H1 (cell line): ENCODE results near the gene DEGS2. TPM values are rescaled to one million over a fixed set of nuclear protein-coding genes. Genes with fewer than 3 reads are reported as not detected.

Experiments
- CTCF ChIA-PET: fragments of 300-600 bp; sonication (Branson Sonifier 250); formaldehyde crosslinking; loops from one replicate; lab custom pipeline; 2021; ENCODE audit not compliant: partially characterized antibody; lab: Charles Lee
- POLR2A ChIA-PET: fragments of 300-600 bp; sonication (Branson Sonifier 250); formaldehyde crosslinking; loops from one replicate; lab custom pipeline; 2021; ENCODE audit warnings: inconsistent platforms; ENCODE audit not compliant: partially characterized antibody; lab: Charles Lee
- DNase-seq, 2 experiments: peaks; one replicate each; pipeline versions ENCODE4 v3.0.0 to v3.0.0-alpha.2; 2010 to 2022; ENCODE audit warnings: low spot score in 2 of 2, low read depth in 1 of 2, mixed read lengths in 1 of 2
- FAIRE-seq: peaks from 2 replicates; lab custom pipeline; 2011; peaks lifted over from hg19 to GRCh38; lab: Jason Lieb, UNC
- H2AFZ ChIP-seq: 2 replicates; pipeline ENCODE4 v1.8.1; 2012; ENCODE audit warnings: low read length, inconsistent platforms
- H2AK5ac ChIP-seq: 2 replicates; pipeline ENCODE4 v1.6.1; 2013; ENCODE audit warnings: low read depth, low read length
- H2BK120ac ChIP-seq: replicated peaks from 2 replicates; pipeline ENCODE3; 2013; ENCODE audit warnings: low read depth, low read length, inconsistent platforms
- H2BK12ac ChIP-seq: 2 replicates; pipeline ENCODE4 v1.6.1; 2013; ENCODE audit warnings: low read depth, low read length
- H2BK15ac ChIP-seq: 2 replicates; pipeline ENCODE4 v1.6.1; 2013; ENCODE audit warnings: low read length
- H2BK20ac ChIP-seq: 2 replicates; pipeline ENCODE4 v1.6.1; 2013; ENCODE audit warnings: low read length
- H2BK5ac ChIP-seq: 2 replicates; pipeline ENCODE4 v1.6.1; 2013; ENCODE audit warnings: low read depth, low read length
- H3K14ac ChIP-seq: 2 replicates; pipeline ENCODE4 v1.6.1; 2013; ENCODE audit warnings: inconsistent platforms; ENCODE audit not compliant: insufficient read length
- H3K18ac ChIP-seq: 2 replicates; pipeline ENCODE4 v1.6.1; 2013; ENCODE audit warnings: low read length; ENCODE audit errors: extremely low read depth
- H3K23ac ChIP-seq: 2 replicates; pipeline ENCODE4 v1.6.1; 2013; ENCODE audit warnings: inconsistent platforms; ENCODE audit not compliant: insufficient read length
- H3K23me2 ChIP-seq: 2 replicates; pipeline ENCODE4 v1.6.1; 2013; ENCODE audit warnings: low read depth, low read length
- H3K27ac ChIP-seq: 2 replicates; pipeline ENCODE4 v1.6.1; 2011; ENCODE audit warnings: low read depth, low read length, inconsistent platforms
- H3K27me3 ChIP-seq, 4 experiments: replicated peaks in 1 of 4; 1 replicate in 1 of 4; 2 replicates in 3 of 4; pipeline versions ENCODE4 v1.6.1 to v1.8.1; 2011 to 2013; ENCODE audit warnings: low read length in 3 of 4, mild to moderate bottlenecking in 3 of 4, inconsistent platforms in 2 of 4, mixed read lengths in 2 of 4, moderate library complexity in 1 of 4; ENCODE audit not compliant: control insufficient read depth in 3 of 4, insufficient read depth in 3 of 4; ENCODE audit errors: extremely low read depth in 1 of 4
- H3K36me3 ChIP-seq, 4 experiments: 2 replicates each; pipeline versions ENCODE4 v1.6.1 to v1.8.1; 2011 to 2013; ENCODE audit warnings: mild to moderate bottlenecking in 4 of 4, low read length in 3 of 4, moderate library complexity in 2 of 4, control low read depth in 1 of 4, inconsistent platforms in 1 of 4; ENCODE audit not compliant: insufficient read depth in 4 of 4, control insufficient read depth in 2 of 4
- H3K4ac ChIP-seq: replicated peaks from 2 replicates; pipeline ENCODE3; 2013; ENCODE audit warnings: low read length, low read depth, mixed read lengths, inconsistent platforms; ENCODE audit not compliant: insufficient read length
- H3K4me1 ChIP-seq, 4 experiments: replicated peaks in 1 of 4; 1 replicate in 1 of 4; 2 replicates in 3 of 4; pipeline versions ENCODE4 v1.6.1 to v1.8.1; 2011 to 2013; ENCODE audit warnings: low read length in 3 of 4, inconsistent platforms in 2 of 4, mixed read lengths in 1 of 4; ENCODE audit not compliant: insufficient read depth in 4 of 4, control insufficient read depth in 3 of 4
- H3K4me2 ChIP-seq, 2 experiments: 2 replicates each; pipeline versions ENCODE4 v1.6.1 to v1.8.1; 2011 to 2013; ENCODE audit warnings: low read depth in 2 of 2, low read length in 2 of 2, control low read depth in 1 of 2, inconsistent platforms in 1 of 2, mild to moderate bottlenecking in 1 of 2; ENCODE audit not compliant: insufficient read depth in 1 of 2
- H3K4me3 ChIP-seq, 4 experiments: fragments of 200-600, 300-600 bp in 1 of 4; sonication (generic), shearing (Covaris generic), sonication (Bioruptor Twin) in 1 of 4; 2 replicates each; pipeline versions ENCODE4 v1.5.1 to v1.8.1; 2011 to 2016; ENCODE audit warnings: low read length in 4 of 4, low read depth in 3 of 4, control low read depth in 2 of 4, inconsistent platforms in 2 of 4, mild to moderate bottlenecking in 2 of 4, mixed read lengths in 1 of 4, moderate library complexity in 1 of 4; ENCODE audit not compliant: insufficient read depth in 2 of 4; ENCODE audit errors: extremely low read depth in 1 of 4
- H3K56ac ChIP-seq: replicated peaks from 2 replicates; pipeline ENCODE3; 2013; ENCODE audit warnings: low read depth, mild to moderate bottlenecking, mixed read lengths, low read length, inconsistent platforms; ENCODE audit not compliant: insufficient read length
- H3K79me1 ChIP-seq: 2 replicates; pipeline ENCODE4 v1.6.1; 2013; ENCODE audit warnings: low read depth, low read length, control low read depth
- H3K79me2 ChIP-seq, 2 experiments: 2 replicates each; pipeline versions ENCODE4 v1.6.1 to v1.8.1; 2012 to 2013; ENCODE audit warnings: low read length in 2 of 2, mild to moderate bottlenecking in 2 of 2, inconsistent platforms in 1 of 2; ENCODE audit not compliant: insufficient read depth in 2 of 2, control insufficient read depth in 1 of 2
- H3K9ac ChIP-seq, 4 experiments: replicated peaks in 1 of 4; 1 replicate in 1 of 4; 2 replicates in 3 of 4; pipeline versions ENCODE4 v1.6.1 to v1.8.1; 2011 to 2013; ENCODE audit warnings: low read depth in 3 of 4, low read length in 3 of 4, control low read depth in 2 of 4, mild to moderate bottlenecking in 2 of 4, moderate library complexity in 2 of 4, inconsistent platforms in 1 of 4; ENCODE audit errors: extremely low read depth in 1 of 4
- H3K9me3 ChIP-seq, 2 experiments: 2 replicates each; pipeline versions ENCODE4 v1.6.1 to v1.8.1; 2012 to 2013; ENCODE audit warnings: mild to moderate bottlenecking in 2 of 2, moderate library complexity in 2 of 2, control low read depth in 1 of 2, inconsistent platforms in 1 of 2, low read depth in 1 of 2, low read length in 1 of 2, mixed read lengths in 1 of 2; ENCODE audit not compliant: insufficient read depth in 2 of 2
- H4K20me1 ChIP-seq, 2 experiments: replicated peaks in 1 of 2; 2 replicates each; pipeline versions ENCODE3 to v1.8.1; 2011 to 2013; ENCODE audit warnings: inconsistent platforms in 2 of 2, low read length in 2 of 2, mild to moderate bottlenecking in 1 of 2; ENCODE audit not compliant: insufficient read depth in 2 of 2, control insufficient read depth in 1 of 2
- H4K5ac ChIP-seq: 2 replicates; pipeline ENCODE4 v1.6.1; 2013; ENCODE audit warnings: low read length, low read depth, mixed read lengths, inconsistent platforms; ENCODE audit not compliant: insufficient read length
- H4K8ac ChIP-seq: 2 replicates; pipeline ENCODE4 v1.8.0; 2013; ENCODE audit warnings: mild to moderate bottlenecking, moderate library complexity, low read length, inconsistent platforms; ENCODE audit not compliant: insufficient read depth; ENCODE audit errors: extremely low read depth
- H4K91ac ChIP-seq: replicated peaks from 2 replicates; pipeline ENCODE3; 2013; ENCODE audit warnings: low read length, mixed read lengths, inconsistent platforms; ENCODE audit not compliant: insufficient read length
- CTBP2 ChIP-seq: IDR thresholded peaks from 2 replicates; pipeline ENCODE4 v1.7.0; 2011; ENCODE audit warnings: borderline replicate concordance, mild to moderate bottlenecking, moderate library complexity, mixed read lengths, low read length; ENCODE audit not compliant: insufficient read depth, insufficient read length
- GTF2F1 ChIP-seq: IDR thresholded peaks from 2 replicates; pipeline ENCODE4 v1.6.1; 2012; ENCODE audit warnings: low read depth, low read length, improper control_type of control experiment, borderline replicate concordance
- JUN ChIP-seq: IDR thresholded peaks from 2 replicates; pipeline ENCODE4 v1.6.1; 2011; ENCODE audit warnings: low read depth, mild to moderate bottlenecking, improper control_type of control experiment, low read length
- JUND ChIP-seq: IDR thresholded peaks from 2 replicates; pipeline ENCODE4 v1.6.1; 2011; ENCODE audit warnings: mild to moderate bottlenecking, improper control_type of control experiment, low read length
- NRF1 ChIP-seq: IDR thresholded peaks from 2 replicates; pipeline ENCODE4 v1.6.1; 2011; ENCODE audit warnings: mild to moderate bottlenecking, low read depth, low read length, improper control_type of control experiment
- RBBP5 ChIP-seq: IDR thresholded peaks from 2 replicates; pipeline ENCODE4 v1.7.1; 2012; ENCODE audit warnings: low read depth, mild to moderate bottlenecking, inconsistent platforms, low read length, moderate library complexity, borderline replicate concordance
- RFX5 ChIP-seq: IDR thresholded peaks from 2 replicates; pipeline ENCODE4 v1.6.1; 2011; ENCODE audit warnings: low read depth, low read length, improper control_type of control experiment, borderline replicate concordance
- SAP30 ChIP-seq: fragments of 300-600 bp; sonication (generic); IDR thresholded peaks from 2 replicates; pipeline ENCODE4 v1.7.1; 2012; ENCODE audit warnings: low read length, moderate library complexity, mild to moderate bottlenecking, inconsistent platforms; ENCODE audit not compliant: insufficient read depth, insufficient replicate concordance
- SIN3A ChIP-seq, 2 experiments: IDR thresholded peaks in 1 of 2; conservative IDR thresholded peaks in 1 of 2; 2 replicates each; pipeline ENCODE4 v1.6.1; 2011 to 2012; ENCODE audit warnings: low read length in 2 of 2, improper control_type of control experiment in 1 of 2, low read depth in 1 of 2, mild to moderate bottlenecking in 1 of 2
- SP1 ChIP-seq: IDR thresholded peaks from 2 replicates; pipeline ENCODE4 v1.6.1; 2011; ENCODE audit warnings: low read depth, low read length
- SRF ChIP-seq: IDR thresholded peaks from 2 replicates; pipeline ENCODE4 v1.6.1; 2011; ENCODE audit warnings: mild to moderate bottlenecking, low read depth, low read length, moderate library complexity
- SUZ12 ChIP-seq: fragments of 200-600 bp; sonication (generic); IDR thresholded peaks from 2 replicates; pipeline ENCODE4 v1.6.1; 2012; ENCODE audit warnings: mild to moderate bottlenecking, inconsistent platforms, low read length, moderate library complexity, mixed read lengths
- TEAD4 ChIP-seq: IDR thresholded peaks from 2 replicates; pipeline ENCODE4 v1.6.1; 2012; ENCODE audit warnings: low read depth, low read length, inconsistent platforms, mixed read lengths
- WGBS, 2 experiments: shearing (Covaris generic) in 1 of 2; methylation state at CpG; one replicate each; pipeline versions ENCODE4 v1.1.6 to v1.1.7; 2013 to 2015; ENCODE audit warnings: low lambda C conversion rate in 2 of 2, mixed read lengths in 2 of 2, inconsistent platforms in 1 of 2, low coverage in 1 of 2, missing lambda C conversion rate in 1 of 2; ENCODE audit not compliant: insufficient replicate concordance in 2 of 2, insufficient coverage in 1 of 2, insufficient read length in 1 of 2; ENCODE audit errors: extremely low coverage in 1 of 2, missing lambda C conversion rate in 1 of 2; 5-methylcytosine and 5-hydroxymethylcytosine counted together
- polyA plus RNA-seq, 7 experiments: library from polyadenylated mRNA; depleted of rRNA in 3 of 7; stranded (reverse) in 5 of 7; unstranded in 2 of 7; fragments of >200 nt in 5 of 7; fragments of 200-250 nt in 2 of 7; gene quantifications; 1 replicate in 5 of 7; 2 replicates in 1 of 7; 4 replicates in 1 of 7; pipeline versions ENCODE4 v1.2.1 to v1.2.3, GENCODE V29; 2011 to 2013; ENCODE audit warnings: missing spikeins in 2 of 7, mixed read lengths in 2 of 7
- total RNA-seq: library from RNA; stranded (reverse); fragmentation: NEBNext Ultra II Directional; extraction: Animal tissue kit (Norgen Biotek cat#: 25700); gene quantifications from 2 replicates; pipeline ENCODE4 v1.2.1, GENCODE V29; 2021

Gene DEGS2
- total and polyA plus RNA-seq, 2 of the 8 experiments (the other 6 are each of a cell fraction or from before 2014, with no cell fraction given) = 0.61 to 0.82 TPM

DNA sequence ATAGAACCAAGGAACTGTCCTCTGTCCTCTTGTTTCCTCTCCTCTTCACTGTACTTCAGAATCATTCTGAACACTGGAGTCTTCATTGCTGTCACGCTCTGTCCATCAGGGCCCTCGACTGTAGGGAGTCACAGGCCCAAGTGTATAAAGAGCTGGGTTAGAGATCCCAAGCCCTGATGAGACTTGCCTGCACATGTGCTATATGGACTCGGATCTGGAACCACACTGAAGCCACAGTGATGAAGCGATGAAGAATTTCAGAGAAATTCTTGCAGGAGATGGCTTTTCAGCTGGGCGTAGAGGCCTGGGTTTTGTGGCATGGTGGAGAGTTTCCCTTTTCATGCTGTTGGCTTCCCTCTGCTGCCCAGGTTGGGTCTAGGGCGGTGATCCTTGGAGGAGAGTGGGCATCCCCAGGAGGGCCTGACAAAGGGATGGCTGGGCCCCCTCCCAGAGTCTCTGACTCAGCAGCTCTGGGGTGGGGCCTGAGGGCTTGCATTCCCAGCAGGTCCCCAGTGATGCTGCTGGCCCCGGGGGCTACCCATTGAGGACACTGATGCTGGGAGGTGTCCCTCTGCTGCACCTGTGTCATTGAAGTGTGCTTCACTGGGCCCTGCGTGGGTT is 39.9 kb upstream of the DEGS2 start:
- Histone ChIP-seq H4K91ac (no peak overlapping the region), H3K27ac (no peak overlapping the region), H3K9ac (no peak overlapping the region), H2BK20ac (no peak overlapping the region), H3K79me1 (no peaks in the 10 kb centered on the region), H3K56ac (no peak overlapping the region), H4K8ac (no peak overlapping the region), H4K5ac (no peak overlapping the region), H2AFZ (0 out of 2 replicates have a peak overlapping the region, but pooled peaks have one; percentile 14), H3K36me3 (no peaks in the 10 kb centered on the region), H3K27me3 (no peaks in the 10 kb centered on the region), H3K18ac (no peak overlapping the region), H2BK120ac (peak overlapping the region; percentile 21), H3K4me1 (peaks cover 0 to 4% (median 2%) of the 10 kb centered on the region in 4 experiments; a peak in 2 of 7 replicates)
- POLR2A ChIA-PET = interaction anchor here (1.0 to 1.6 kb wide), 2 partner anchors 8 to 27 kb away, joined by 3 to 5 read pairs; no protein-coding TSS in a partner anchor
- no peak for DNase-seq
- TF ChIP-seq SUZ12 (no peak), CTBP2 (no peak), NRF1 (no peak), JUN (no peak), RFX5 (no peak), RBBP5 (no peak), SAP30 (no peak), GTF2F1 (no peak), TEAD4 (no peak), JUND (no peak), SIN3A (conservative IDR thresholded peaks at IDR 0.05 in 1 of 2, IDR thresholded peaks at IDR 0.05 in 1 of 2; ENCODE audit: low read depth in 1 of 2, low read length in 2 of 2) (no peak), SP1 (no peak), SRF (no peak)
- TF ChIP-seq, all 59 proteins: peak for 0
- WGBS, 2 experiments = 88% methylated on average over 8 of the region's 8 CpGs; no CpG with 5 or more reads in 1 of the 2 experiments
- no peak overlapping the region for H2AK5ac ChIP-seq
- peak overlapping the region; percentile 29; the same call in 1 of the 2 replicates for H2BK12ac ChIP-seq
- H3K4me3 ChIP-seq = no peak overlapping the region
- H4K20me1 ChIP-seq = no peaks in the 10 kb centered on the region
- no peak overlapping the region for H3K4ac ChIP-seq
- H3K9me3 ChIP-seq = no peaks in the 10 kb centered on the region
- no peak for FAIRE-seq
- no peak overlapping the region for H3K23ac ChIP-seq
- H2BK15ac ChIP-seq = peak overlapping the region; percentile 48; the same call in 1 of the 2 replicates
- CTCF ChIA-PET = no interaction called here
- H3K79me2 ChIP-seq = no peaks in the 10 kb centered on the region
- H3K23me2 ChIP-seq = no peaks in the 10 kb centered on the region
- no peak overlapping the region for H2BK5ac ChIP-seq
- no peak overlapping the region for H3K14ac ChIP-seq
- H3K4me2 ChIP-seq = peak overlapping the region in 1 of 2 experiments; percentile 11; a peak in 1 of 4 replicates
